Mammary epithelial cell (primary cell): ENCODE data around the gene HOOK2.

ENCODE experiments used
- EZH2 ChIP-seq: IDR thresholded peaks from 2 replicates; pipeline ENCODE4 v1.6.1; 2012; ENCODE audit warnings: low read length, inconsistent platforms, borderline replicate concordance
- TF ChIP-seq, protein P1 (sequence below), 2 donors: IDR thresholded peaks in 1 of 2; conservative IDR thresholded peaks in 1 of 2; 2 replicates each; pipeline ENCODE4 v1.5.1; 2011 to 2012; ENCODE audit warnings: inconsistent platforms in 2 of 2, low read length in 2 of 2, mild to moderate bottlenecking in 2 of 2, control low read depth in 1 of 2, low read depth in 1 of 2; ENCODE audit not compliant: insufficient read depth in 1 of 2; ENCODE audit errors: extremely low read depth in 1 of 2

DNA sequence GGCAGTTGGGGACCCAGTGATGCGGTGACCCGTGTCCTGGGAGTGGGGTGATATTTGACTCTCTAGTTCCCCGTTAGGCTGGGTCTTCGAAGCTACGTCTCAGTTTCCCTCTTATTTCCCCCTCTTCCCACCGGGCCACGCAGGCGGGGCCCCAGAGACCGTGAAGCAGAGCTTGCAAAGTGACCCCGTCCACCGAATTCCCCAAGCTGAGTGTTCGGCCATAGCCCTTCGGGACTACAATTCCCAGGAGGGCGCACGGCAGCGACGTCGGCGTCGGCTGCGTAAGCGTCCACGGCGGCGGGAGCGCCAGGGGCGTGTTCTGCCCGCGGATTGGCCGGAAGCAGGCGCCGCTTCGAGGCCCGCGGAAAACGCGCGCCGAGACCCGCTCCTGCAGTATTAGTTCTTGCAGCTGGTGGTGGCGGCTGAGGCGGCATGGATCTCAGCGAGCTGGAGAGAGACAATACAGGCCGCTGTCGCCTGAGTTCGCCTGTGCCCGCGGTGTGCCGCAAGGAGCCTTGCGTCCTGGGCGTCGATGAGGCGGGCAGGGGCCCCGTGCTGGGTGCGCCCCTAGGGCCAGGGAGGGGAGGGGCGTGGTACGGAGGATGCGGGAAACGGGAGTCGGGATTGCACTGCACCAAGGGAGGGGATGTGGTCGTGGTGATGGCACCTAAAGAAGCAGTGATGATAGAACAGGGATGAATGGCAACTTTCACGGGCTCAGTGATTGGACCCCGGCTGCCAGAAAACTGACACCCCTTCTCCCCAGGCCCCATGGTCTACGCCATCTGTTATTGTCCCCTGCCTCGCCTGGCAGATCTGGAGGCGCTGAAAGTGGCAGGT, 31.1 kb upstream of the HOOK2 start, which contains the start of gene RNASEH2A:
- TF ChIP-seq, protein P1, sequence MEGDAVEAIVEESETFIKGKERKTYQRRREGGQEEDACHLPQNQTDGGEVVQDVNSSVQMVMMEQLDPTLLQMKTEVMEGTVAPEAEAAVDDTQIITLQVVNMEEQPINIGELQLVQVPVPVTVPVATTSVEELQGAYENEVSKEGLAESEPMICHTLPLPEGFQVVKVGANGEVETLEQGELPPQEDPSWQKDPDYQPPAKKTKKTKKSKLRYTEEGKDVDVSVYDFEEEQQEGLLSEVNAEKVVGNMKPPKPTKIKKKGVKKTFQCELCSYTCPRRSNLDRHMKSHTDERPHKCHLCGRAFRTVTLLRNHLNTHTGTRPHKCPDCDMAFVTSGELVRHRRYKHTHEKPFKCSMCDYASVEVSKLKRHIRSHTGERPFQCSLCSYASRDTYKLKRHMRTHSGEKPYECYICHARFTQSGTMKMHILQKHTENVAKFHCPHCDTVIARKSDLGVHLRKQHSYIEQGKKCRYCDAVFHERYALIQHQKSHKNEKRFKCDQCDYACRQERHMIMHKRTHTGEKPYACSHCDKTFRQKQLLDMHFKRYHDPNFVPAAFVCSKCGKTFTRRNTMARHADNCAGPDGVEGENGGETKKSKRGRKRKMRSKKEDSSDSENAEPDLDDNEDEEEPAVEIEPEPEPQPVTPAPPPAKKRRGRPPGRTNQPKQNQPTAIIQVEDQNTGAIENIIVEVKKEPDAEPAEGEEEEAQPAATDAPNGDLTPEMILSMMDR (conservative IDR thresholded peaks at IDR 0.05 in 1 of 2, IDR thresholded peaks at IDR 0.05 in 1 of 2; ENCODE audit: extremely low read depth in 1 of 2, insufficient read depth in 1 of 2, low read depth in 1 of 2, low read length in 2 of 2), result no peak
- no peak for TF ChIP-seq EZH2
